Hematopoietic multipotent progenitor cell (in vitro differentiated cells): ENCODE data around the gene NAT10. TPM values are rescaled to one million over a fixed set of nuclear protein-coding genes. Genes with fewer than 3 reads are reported as not detected.

ENCODE experiments used
- DNase-seq, 3 donors: peaks; one replicate each; pipeline ENCODE4 v3.0.0-alpha.2; 2011 to 2015; ENCODE audit warnings: low read depth in 2 of 3, low spot score in 2 of 3
- total RNA-seq: library from RNA; depleted of rRNA; stranded (reverse); fragments of >200 nt; gene quantifications from one replicate; pipeline ENCODE4 v1.2.3, GENCODE V29; 2012

NAT10 gene
- total RNA-seq, 1 donor, result 53.1 TPM

DNA sequence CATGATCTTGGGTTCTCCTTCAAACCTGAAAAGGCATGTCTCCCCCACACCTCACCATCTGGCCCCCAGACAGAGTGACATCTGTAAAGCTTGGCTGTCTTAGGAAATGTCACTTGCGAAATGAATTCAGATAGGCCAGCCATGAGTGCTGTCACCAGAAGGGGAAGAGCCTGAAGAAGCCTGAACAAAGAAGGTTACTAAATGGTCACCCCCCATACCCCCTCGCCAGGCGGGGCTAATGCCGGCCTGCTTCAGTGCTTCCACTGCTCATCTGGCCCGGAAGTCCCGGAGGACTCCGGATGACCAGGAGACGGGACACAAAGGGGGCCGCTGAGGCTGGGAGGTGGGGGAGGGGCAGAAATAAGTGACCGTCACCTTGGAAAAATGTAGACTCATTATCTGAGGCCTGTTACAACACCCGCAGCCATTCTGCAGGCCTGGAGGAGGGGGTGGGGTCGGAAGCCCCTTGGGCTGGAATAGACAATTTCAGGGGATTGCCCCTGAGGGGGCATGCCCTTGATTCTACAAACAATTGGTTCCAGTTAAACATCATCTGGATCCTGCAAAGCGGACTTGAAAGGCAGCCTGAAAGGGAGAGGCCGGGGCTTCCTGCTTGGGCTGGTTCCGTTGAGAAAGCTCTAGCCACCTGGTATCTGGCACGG, 43.2 kb downstream of the NAT10 start:
- no peak for DNase-seq

DNA sequence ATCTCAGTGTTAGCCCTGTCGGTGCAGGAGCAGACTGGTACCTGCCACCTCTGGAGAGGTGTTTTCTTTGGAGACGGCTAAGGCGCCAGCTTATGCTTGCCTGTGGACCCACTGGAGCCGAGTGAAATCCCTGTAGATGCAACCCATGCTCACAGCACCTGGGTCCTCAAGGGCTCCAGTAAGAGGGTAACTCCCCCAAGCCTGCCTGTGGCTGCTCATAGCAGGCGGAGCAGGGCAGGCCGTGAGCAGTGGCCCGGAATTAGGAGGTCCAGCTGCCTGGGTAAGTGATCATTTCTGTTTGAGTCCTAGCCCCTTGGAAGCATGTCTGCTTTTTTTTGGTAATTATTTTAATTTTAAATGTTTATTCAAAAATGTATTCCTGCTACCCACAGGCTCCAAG, 43.8 kb downstream of the NAT10 start:
- DNase-seq, result no peak

DNA sequence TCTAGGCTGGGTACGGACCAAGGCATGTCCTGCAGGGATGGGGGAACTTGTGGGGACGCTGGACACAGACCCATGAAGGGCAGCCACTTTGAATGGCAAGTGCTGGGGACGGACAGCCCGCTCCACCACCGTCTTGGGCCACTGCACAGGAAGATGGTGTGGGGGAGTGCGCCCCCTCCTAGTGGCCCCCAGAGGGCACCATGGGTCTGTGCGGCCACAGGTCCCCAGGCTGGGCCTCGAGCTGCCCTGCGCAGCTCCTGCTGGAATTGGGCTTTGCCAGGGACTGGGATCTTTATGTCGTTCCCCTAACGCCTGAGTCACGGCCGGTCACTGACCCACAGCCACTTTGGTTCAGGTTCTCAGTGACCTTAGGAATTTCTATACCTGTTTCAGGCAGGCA, 44.4 kb downstream of the NAT10 start:
- DNase-seq, result peak in 1 of 3 donors; percentile 14

DNA sequence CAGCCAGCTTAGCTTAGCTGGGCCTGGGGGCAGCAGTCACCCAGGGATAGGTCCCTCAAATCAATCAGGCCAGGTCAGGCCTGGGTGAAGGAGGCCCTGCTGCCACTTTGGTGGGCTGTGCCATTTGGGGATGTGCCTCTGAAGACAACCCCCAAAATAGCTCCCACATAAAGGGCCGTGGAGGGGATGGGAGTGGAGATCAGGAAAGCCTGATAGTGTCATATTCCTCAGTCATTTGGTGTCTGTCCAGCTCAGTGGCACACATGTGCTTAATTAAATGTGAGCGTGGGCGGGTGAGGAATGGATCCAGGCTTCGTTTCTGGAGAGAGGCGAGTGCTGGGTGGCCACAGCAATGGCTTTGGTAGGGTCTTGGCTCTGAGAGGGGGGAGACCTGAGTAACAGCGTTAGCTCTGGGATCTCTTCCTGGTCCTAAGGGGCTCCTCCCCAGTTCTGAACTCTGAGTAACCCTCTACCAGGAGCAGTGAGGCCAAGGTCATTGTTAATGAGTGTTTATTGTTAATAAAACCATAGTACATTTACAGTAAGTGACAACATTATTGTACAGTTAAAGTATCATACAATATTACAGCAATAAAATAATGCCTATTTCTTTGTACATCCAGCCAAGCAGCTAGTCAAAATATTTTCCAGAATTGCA, 45.2 kb downstream of the NAT10 start:
- DNase-seq, result no peak

DNA sequence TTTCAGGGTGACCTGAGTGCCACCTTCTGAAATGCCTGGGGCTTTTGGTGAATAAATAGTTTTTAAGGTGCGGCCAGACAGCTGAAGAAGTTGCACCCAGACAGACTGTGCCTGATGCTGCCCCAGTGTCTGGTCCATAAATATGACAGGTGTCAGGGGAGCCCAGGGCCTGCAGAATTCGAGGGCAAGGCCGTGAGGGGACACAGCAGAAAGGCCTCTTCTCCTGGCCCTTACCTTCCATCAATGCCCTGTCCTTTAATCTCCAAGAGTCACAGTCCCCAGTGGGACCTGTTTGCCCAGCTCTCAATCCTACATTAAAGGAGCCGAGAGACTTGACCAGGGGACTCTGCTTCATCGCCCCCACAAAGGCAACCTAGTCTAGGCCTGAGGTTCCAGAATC, 45.7 kb downstream of the NAT10 start:
- no peak for DNase-seq

DNA sequence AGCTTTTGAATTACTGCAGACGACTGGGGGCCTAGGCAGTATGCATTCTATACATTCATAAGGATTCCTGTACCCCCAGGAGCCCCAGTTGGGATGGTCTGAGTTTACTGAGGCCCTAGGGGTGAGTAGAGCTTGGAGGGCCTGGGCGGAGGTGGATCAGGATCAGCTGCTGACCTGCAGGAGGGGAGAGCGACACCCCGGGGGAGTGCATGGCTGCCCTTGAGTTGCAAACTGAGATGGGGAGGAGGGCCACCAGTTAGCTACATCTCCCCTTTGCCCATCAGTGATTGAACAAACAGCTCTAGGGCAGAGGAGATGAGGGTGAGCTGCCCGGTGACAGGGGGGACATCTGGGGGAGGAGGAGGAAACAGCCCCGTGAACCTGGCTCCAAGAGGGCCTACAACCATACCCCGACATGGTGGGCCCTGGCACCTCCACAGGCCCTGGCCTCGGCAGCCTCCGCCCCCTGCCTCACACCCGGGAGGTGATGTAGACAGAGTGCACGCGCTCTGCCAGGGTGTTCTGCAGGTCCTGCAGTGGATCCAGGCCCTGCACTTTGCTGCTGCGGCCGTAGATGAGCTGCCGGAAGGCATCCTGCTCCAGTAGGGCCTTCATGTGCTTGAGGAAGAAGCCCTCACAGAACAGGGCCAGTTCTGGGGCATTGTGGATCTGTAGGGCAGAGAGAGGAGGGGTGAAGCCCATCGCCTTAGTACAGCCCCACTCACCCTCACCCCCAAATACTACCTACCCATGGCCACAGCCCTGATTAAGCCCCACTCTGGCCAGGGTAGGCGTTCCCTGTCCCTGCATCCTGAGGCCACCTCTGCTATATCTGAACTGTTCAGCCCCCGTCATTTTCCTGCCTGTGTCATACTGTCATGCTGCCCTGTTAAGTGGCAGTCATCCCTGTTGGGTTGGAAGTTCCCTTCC, 46.8 kb downstream of the NAT10 start:
- DNase-seq, result no peak

DNA sequence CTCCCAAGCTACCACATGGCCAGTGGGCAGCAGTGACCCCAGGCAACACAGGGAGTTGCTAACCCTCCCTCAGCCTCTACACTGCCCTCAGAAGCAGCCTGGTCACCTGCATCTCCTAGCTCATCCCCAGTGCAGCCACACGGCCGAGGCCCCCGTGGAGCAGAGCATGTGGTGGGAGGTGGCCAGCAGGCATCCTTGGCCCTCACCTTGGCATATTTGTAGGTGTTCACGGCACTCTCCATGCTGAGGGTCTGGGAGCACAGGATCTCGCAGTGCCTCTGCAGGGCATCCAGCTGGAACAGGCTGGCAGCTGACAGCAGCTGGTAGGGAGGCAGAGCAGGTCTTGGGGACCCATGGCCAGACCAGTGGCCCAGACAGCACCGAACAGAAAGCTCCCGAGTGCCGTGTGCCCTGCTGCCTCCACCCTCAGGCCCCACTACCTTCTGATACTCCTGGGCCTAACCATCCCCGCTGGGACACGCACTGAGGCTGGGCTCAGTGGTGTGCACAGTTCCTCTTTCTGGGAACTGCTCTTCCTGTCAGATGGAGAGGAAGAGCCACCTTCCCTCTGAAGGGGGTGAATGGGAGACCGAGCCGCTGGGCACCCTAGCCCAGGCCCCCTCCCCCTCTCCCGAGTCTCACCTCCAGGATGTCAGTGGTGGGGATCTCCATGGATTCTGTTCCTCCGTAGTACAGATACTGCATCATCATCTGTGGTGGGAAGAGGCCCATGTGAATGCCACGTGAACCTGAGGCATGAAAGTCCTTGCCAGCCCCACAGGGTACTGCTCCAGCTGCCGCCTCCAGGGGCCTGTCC, 48.8 kb downstream of the NAT10 start:
- DNase-seq, result peak in 2 of 3 donors; percentile 37 to 41

DNA sequence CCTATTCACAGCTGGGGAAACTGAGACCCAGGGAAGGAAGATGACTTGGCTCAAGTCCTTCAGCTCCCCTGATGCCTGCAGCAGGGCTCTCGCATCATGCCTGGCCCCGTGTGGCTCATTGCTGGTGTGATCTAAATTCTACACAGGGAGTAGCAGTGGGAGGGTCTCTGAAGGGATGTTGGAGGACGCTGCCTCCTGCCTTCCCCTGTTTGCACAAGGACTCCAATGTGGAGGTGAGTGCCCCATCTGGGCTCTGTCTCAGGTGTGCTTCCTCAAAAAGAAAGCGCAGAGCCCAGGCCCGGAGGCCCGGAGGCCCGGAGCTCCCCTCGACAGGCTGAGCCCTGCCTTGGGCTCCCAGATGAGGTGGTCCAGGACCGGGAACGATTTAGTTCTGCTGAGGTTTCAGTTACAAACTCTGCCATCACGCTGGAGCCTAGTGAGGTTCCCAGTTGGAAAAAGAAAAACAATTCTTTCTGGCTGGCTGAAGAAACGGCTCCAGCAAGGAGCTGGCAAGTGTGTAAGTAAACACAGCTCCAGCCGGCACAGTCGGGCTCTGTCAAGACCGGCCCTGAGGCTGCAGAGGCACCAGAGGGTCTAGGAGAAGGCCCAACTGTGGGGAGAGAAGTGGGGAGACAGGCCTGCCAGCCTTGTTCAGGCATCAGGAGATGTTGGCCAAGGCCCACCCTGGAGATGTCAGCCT, 49.8 kb downstream of the NAT10 start:
- DNase-seq, result no peak

DNA sequence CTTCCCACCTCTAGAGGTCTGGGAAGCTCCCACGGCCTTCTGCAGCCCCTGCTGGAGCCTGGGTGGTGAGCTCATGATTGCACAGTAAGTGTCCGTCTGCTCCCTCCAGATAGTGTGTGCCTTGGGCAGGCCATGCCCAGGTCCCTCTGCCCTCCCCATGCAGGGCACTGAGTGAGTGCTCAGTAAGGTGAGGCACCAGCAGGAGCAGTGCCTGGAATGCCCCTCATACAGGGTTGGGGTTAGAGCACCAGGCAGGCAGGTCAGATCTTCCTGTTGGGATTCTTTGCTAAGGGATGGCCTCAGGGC, 50.3 kb downstream of the NAT10 start:
- DNase-seq, result no peak

DNA sequence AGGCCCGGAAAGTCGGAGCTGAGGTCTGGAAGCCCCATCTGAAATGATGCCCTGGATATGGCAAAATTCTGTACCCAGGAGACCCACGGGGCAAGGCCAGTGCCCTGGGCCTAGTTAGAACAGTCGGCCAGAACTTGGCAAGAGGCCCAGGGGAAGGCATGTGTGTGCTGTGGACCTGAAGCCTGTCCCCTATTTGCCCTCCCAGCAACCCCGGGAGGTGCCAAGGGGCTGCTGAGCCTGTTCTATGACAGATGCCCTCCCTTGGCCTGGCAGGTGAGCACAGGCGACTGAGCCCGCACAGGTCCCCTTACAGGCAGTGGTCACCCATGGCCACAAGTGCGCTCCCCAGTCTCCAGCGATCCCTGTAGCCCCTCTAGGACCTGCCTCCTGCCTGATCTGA, 51.7 kb downstream of the NAT10 start:
- DNase-seq, result no peak

DNA sequence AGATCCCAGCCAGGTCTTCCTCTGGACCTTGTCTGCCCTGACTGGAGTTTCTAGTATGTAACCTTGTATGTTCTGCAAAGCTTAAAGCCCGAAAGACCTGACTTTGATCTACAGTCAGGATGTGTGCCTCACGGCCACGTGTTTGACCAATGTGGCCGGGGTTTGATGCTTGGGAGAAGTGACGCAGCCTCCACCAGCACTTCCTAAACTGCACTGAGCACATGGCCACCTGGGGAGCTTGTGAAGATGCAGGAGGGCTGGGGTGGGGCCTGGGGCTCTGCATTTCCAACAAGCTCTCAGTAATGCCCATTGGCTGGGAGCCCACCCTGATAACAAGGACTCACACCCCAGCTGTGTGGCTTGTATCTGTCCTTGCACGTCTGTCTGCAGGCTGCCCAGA, 53.2 kb downstream of the NAT10 start:
- peak in 2 of 3 donors; percentile 41 to 71 for DNase-seq

DNA sequence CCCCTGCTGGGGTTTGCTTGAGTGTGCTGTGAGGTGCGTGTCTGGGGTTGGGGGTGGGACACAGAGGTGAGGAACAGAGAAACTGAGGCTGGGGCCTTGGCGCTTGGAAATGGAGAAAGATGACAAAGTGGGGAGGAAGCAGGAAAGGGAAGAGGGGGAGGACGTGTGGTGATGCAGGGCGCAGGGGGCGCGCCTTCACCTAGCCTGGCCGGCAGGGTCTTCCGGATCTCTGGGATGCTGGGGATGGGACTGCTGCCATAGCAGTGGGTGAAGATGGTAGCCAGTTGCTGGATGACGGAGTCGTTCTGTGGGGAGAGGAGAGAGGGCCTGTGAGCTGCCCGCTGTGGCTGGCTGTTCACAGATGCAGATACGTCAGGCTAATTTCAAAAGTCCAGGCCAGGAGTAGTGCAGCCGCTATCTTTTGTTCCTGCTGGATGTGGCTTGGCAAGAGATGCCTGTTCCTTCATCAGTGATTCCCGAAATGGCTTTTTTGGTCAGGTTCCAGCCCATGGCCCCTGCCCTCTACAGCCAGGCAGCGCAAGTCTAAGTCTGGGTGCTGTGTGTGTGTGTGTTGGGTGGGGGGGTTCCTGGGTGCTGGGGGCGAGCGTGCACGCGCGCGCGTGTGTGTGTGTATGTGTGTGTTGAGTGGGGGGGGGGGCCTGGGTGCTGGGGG, 54.8 kb downstream of the NAT10 start:
- no peak for DNase-seq

DNA sequence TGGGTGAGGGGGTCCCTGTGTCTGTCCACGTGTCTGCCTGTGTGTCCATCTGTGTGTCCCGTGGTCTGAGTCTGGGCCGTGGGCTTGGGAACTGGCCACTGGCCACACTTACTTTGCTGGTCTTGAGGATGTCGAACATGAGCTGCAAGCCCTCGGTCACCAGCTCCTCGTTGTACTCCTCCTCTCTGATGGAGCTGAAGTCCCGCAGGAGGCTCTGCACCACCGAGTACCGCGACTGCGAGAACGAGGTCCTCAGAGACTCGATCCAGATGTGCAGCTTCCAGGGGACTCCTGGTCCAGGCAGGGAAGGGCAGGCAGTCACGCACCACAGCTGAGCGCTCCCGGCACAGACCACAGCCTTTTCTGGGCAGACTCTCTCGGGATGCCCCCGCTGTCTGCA, 55.4 kb downstream of the NAT10 start:
- DNase-seq, result no peak

DNA sequence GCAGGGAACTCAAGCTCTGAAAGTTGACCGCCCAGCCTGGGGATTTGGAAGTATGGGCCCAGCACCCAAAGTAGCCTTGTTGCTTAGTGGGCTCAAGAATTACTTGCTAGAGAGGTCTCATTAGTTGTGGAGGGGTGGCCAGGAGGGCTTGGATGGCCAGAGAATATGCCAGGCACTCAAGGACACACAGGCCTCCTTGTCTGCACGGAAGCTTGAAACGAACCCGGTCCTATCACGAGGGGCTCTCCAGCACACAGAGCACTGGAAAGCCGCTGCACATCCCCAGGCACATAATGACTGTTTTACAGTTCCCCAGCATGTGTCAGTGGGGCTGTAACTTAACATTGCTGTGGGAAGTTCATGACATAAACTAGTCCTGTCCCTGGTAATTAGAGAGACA, 55.9 kb downstream of the NAT10 start:
- DNase-seq, result no peak

DNA sequence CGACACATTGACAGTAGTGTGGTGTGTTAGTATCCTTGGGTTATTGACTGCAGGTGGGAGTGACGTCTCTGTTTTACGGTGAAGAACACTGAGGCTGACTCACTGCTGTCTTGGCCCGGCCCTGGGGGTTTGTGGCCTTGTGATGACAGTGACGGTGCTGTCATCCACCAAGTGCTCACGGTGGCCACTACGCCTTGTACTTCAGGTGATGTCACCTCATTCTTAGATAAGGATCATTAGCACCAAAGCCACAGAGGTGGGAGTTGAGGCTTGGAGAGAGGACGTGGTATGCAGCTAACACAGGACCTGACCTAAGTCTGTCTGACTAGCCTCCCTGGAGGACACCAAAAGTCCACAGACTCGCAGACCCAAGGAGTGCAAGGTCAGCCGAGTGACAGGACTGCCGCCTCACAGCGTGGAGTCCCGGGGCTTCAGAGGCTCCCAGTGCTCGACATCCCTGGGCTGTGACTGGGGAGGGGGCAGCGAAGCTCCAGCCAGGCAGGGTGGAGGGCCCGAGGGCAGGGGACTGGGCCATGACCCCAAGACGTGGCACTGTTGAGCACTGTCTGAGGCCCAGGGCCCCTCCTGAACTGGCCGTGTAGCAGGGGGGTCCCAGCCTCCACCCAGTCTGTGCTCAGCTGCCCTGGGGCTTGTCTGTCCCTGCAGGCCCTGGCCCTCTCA, 56.5 kb downstream of the NAT10 start:
- DNase-seq, result no peak

DNA sequence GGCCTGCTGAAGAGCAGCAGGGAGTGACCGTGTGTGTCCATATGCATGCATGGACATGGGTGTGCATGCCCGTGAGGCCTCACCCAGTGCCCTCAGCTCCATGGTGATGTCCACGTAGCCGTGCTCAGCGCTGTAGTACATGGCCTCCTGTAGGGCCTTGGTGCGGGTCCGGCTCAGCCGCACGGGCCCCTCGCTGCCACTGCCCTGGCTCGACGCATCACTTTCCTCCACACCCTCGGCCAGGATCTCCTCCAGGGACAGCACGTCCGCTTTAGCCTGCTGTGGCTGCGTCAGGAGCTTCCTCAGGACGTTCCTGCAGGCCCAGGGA, 57.0 kb downstream of the NAT10 start:
- DNase-seq, result no peak

DNA sequence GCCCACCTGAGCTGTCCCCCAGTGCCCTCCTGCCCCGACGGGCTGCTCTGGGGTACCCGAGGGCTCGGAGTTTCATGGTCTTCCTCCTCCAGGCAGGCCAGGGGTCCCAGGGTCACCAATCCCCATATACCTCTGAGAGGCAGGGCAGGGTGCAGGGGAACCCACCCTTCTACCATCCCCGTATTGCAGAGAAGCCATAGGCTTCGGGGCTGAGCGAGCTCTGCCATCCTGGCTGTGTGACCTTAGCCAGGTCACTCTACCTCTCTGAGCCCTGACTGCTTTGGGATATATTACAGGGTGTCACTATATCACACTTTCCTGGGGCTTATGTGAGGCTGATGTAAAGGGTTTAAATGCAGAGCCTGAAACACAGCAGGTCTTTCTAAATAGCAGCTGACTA, 57.4 kb downstream of the NAT10 start:
- no peak for DNase-seq

DNA sequence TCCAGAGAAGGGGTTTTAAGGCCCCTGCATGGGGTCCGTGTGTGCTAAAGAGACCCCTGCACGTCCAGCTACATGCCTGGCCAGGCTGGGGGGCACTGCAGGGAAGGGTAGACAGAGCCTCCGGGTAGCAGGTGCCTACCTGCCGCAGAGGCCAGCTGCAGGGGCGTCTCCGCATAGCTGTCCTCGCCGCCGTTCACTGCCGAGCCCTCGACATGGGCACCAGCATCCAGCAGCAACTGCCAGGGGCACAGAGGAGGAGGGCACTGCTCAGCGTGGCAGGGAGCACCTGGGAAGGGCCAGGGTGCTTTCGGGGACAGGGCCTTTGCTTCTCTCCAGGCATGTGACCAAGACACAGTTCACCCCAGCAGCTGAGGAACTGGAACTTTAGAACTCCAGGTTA, 59.7 kb downstream of the NAT10 start:
- no peak for DNase-seq

DNA sequence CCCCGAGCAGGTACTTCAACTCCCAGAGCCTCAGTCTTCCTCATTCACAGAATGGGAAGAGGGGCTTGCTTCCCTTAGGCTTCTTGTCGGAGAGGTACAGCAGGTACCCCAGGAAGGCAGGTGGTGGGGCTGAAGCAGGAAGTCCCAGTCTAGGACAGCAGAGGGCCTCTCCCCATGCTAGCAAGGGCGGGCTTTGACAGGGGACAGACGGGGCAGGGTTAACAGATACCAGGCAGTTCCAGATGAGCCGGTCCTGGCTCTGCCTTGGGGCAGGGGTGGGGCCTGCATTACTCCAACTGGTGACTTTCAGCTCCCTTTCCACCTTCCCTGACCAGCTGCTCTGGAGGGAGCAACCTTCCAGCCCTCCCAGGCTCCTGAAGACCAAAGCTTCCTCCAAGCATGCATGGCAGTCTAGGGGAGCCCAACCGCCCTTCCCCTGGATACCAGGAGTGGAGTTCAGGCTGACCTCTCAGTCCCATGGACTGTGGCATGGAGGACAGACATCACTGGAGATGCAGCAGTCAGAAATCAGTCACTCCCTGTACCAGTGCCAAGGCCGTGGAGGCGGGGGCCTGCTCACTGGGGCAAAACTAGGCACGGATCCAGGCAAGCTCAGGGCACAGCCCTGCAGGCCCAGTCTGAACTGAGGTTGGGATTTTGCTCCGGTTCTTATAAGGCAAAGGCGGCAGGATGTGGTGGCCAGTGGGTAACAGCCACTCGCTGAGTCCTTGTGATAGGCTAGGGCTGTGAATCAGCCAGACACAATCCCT, 60.5 kb downstream of the NAT10 start:
- no peak for DNase-seq
